Stomach (tissue), 9 donors: Measurements from ENCODE around the gene PRSS2. TPM values are rescaled to one million over a fixed set of nuclear protein-coding genes. Genes with fewer than 3 reads are reported as not detected.

Source experiments
- DNase-seq, 2 donors: peaks; one replicate each; pipeline versions ENCODE4 v3.0.0 to v3.0.0-alpha.2; 2013 to 2019
- H3K27ac ChIP-seq, 5 donors: fragments of 200-600 bp in 4 of 5; sonication (generic) in 4 of 5; one replicate each; pipeline ENCODE4 v1.5.1; 2013 to 2019; ENCODE audit warnings: mild to moderate bottlenecking in 1 of 5, moderate library complexity in 1 of 5
- H3K27me3 ChIP-seq, 3 donors: fragments of 200-600 bp; sonication (generic); one replicate each; pipeline ENCODE4 v1.5.1; 2017 to 2019; ENCODE audit warnings: mixed run types in 1 of 3
- H3K36me3 ChIP-seq, 4 donors: fragments of 200-600 bp; sonication (generic); 1 replicate in 3 of 4; 2 replicates in 1 of 4; pipeline ENCODE4 v1.5.1; 2016 to 2019
- H3K4me1 ChIP-seq, 4 donors: fragments of 200-600 bp; sonication (generic); one replicate each; pipeline ENCODE4 v1.5.1; 2016 to 2019
- H3K4me3 ChIP-seq, 4 donors: fragments of 200-600 bp; sonication (generic) in 3 of 4; one replicate each; pipeline ENCODE4 v1.5.1; 2016 to 2019; ENCODE audit warnings: mild to moderate bottlenecking in 1 of 4
- H3K9me3 ChIP-seq, 4 donors: fragments of 200-600 bp; sonication (generic); one replicate each; pipeline ENCODE4 v1.5.1; 2016 to 2019
- CTCF ChIP-seq, 7 experiments: fragments of 450-650 bp in 4 of 7; fragments of 200-600 bp in 3 of 7; sonication (generic) in 3 of 7; IDR thresholded peaks; one replicate each; pipeline ENCODE4 v1.5.1; 2016 to 2019; ENCODE audit warnings: antibody characterized with exemption in 7 of 7, control low read depth in 2 of 7, mild to moderate bottlenecking in 1 of 7
- EP300 ChIP-seq: sonication (generic); formaldehyde crosslinking; IDR thresholded peaks from one replicate; pipeline ENCODE4 v1.6.1; 2017; ENCODE audit warnings: antibody characterized with exemption
- POLR2A ChIP-seq, 4 donors: fragments of 450-650 bp; IDR thresholded peaks; one replicate each; pipeline ENCODE4 v1.6.1; 2016; ENCODE audit warnings: antibody characterized with exemption in 4 of 4, control low read depth in 2 of 4, mild to moderate bottlenecking in 1 of 4, moderate library complexity in 1 of 4
- POLR2AphosphoS5 ChIP-seq, 3 donors: sonication (generic); formaldehyde crosslinking; IDR thresholded peaks; one replicate each; pipeline ENCODE4 v1.6.1; 2016; ENCODE audit warnings: antibody characterized with exemption in 3 of 3
- WGBS, 5 donors: extraction: QIAGEN DNeasy Blood & Tissue Kit in 3 of 5; methylation state at CpG; one replicate each; pipeline versions ENCODE4 v1.1.5 to v1.1.7; 2013 to 2018; 5-methylcytosine and 5-hydroxymethylcytosine counted together
- intact Hi-C: fragments of 100-400 bp; cut with DNase I; formaldehyde crosslinking; loops from one replicate; pipeline ENCODE4 v1.15.1; 2023; ENCODE audit warnings: low total_unique reads
- polyA plus RNA-seq, 3 donors: library from polyadenylated mRNA; stranded (reverse); fragments of 200-250 nt; gene quantifications; one replicate each; pipeline ENCODE4 v1.2.3, GENCODE V29; 2013
- total RNA-seq, 5 donors: library from RNA; depleted of rRNA; stranded (reverse); fragments of >200 nt; gene quantifications; one replicate each; pipeline versions ENCODE4 v1.1.0 to v1.2.3, GENCODE V29; 2014 to 2016
- donor health status: healthy with polysubstance abuse.
- donor health status: Bipolar disorder and iron deficiency.
- donor health status: healthy.

Gene PRSS2
- total and polyA plus RNA-seq, 8 donors = 1.3 to 86.1 (median 59.1) TPM; not detected in 3

GRCh38 chr7:142811154-142811737 lies 40.5 kb downstream of the PRSS2 start:
- intact Hi-C loops = no loop called here
- Histone ChIP-seq H3K4me3 (no peak overlapping the region), H3K27ac (no peak overlapping the region), H3K27me3 (peaks cover 0 to 55% (median 0%) of the 10 kb centered on the region in 3 donors), H3K36me3 (no peaks in the 10 kb centered on the region), H3K9me3 (no peaks in the 10 kb centered on the region), H3K4me1 (peaks cover 0 to 5% (median 0%) of the 10 kb centered on the region in 4 donors)
- WGBS, 5 donors = 26 to 37% (median 31%) methylated on average over 6 of the region's 6 CpGs
- no peak for TF ChIP-seq POLR2AphosphoS5 (IDR thresholded peaks at IDR 0.05)
- peak in 5 of 7 experiments; percentile 19 to 54 (median 48) for TF ChIP-seq CTCF (IDR thresholded peaks at IDR 0.05)
- no peak for TF ChIP-seq POLR2A (IDR thresholded peaks at IDR 0.05)
- TF ChIP-seq EP300 = no peak
- peak in 1 of 2 donors; percentile 57 for DNase-seq

DNA sequence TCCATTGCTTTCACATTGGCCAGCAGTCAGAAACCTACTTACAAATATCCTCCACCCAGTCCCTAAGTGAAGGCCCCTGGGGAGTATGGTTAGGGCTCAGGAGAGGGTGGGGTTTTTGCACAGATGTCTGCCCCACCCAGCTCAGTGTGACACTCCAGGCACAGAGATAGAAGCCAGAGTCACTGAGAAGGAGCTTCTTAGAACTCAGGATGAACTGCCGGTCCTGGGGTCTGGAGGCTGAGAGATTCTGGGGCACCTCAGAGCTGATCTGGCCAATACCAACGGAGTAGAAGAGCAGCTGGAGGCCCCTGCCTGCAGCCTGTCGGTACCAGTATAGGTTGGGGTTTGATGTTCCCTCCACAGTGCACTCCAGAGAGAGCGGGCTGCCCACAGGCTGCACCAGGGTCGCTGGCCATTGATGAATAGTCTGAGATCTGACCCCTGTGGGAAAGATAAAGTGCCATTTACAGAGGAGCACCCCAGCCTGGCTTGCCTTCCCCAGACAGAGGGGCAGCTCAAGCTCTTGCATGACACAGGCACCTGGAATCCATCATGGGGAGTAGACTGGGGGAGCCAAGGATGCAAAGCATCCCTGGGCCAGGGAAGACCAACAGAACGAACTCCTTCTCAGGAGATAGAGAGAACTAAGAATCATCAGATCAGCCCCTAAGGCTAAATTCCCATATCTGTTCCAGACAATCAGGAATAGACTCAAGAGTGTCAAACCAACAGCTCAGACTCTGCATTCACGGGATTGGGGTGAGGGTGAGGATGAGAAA lies 41.9 kb downstream of the PRSS2 start:
- no peaks in the 10 kb centered on the region for H3K36me3 ChIP-seq
- no peak for DNase-seq
- peaks cover 0 to 5% (median 0%) of the 10 kb centered on the region in 4 donors for H3K4me1 ChIP-seq
- WGBS, 5 donors = 35 to 54% (median 48%) methylated on average over 7 of the region's 7 CpGs
- H3K27me3 ChIP-seq = peaks cover 0 to 45% (median 0%) of the 10 kb centered on the region in 3 donors
- intact Hi-C loops = no loop called here
- no peak overlapping the region for H3K4me3 ChIP-seq
- no peak overlapping the region for H3K27ac ChIP-seq
- TF ChIP-seq EP300 = no peak
- no peak for TF ChIP-seq POLR2A (IDR thresholded peaks at IDR 0.05)
- TF ChIP-seq POLR2AphosphoS5 (IDR thresholded peaks at IDR 0.05) = no peak
- TF ChIP-seq CTCF (IDR thresholded peaks at IDR 0.05) = no peak
- H3K9me3 ChIP-seq = no peaks in the 10 kb centered on the region

DNA sequence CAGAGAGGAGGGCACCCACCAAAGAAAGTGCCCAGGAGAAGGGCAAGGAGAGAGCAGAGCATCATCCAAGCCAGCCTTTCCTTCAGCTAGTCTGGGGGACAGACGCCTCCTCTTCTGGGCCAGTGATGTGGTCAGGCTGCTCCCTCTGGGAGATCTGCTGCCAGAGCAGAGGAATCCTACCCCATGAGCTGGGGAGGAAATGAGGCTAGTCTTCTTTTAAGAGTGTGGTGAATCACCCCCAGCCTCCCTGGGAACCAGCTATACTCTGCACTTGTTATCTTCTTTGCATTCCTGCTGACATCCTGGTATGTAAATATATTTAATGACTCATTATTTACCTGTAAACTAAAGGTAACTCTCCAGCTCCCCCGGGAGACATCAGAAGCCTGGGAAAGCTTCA lies 42.5 kb downstream of the PRSS2 start:
- no peak overlapping the region for H3K27ac ChIP-seq

More for the DNA sequence above, 42.5 kb downstream of the PRSS2 start:
- no peak for DNase-seq
- Histone ChIP-seq H3K27me3 (peaks cover 0 to 39% (median 0%) of the 10 kb centered on the region in 3 donors), H3K4me3 (no peak overlapping the region), H3K4me1 (peaks cover 0 to 5% (median 0%) of the 10 kb centered on the region in 4 donors), H3K9me3 (no peaks in the 10 kb centered on the region), H3K36me3 (no peaks in the 10 kb centered on the region)
- WGBS, 5 donors = 9 to 43% (median 20%) methylated on average over 2 of the region's 2 CpGs
- TF ChIP-seq EP300 (no peak), CTCF (IDR thresholded peaks at IDR 0.05) (no peak), POLR2AphosphoS5 (IDR thresholded peaks at IDR 0.05) (peak in 1 of 3 donors; percentile 15), POLR2A (IDR thresholded peaks at IDR 0.05) (no peak)
- intact Hi-C loops = no loop called here
